Measurements from ENCODE around the gene ARID1B. TPM values are rescaled to one million over a fixed set of nuclear protein-coding genes. Genes with fewer than 3 reads are reported as not detected.

ARID1B gene
- total and polyA plus RNA-seq, 2 experiments from 2014 or later = 32.9 to 67.0 TPM

DNA sequence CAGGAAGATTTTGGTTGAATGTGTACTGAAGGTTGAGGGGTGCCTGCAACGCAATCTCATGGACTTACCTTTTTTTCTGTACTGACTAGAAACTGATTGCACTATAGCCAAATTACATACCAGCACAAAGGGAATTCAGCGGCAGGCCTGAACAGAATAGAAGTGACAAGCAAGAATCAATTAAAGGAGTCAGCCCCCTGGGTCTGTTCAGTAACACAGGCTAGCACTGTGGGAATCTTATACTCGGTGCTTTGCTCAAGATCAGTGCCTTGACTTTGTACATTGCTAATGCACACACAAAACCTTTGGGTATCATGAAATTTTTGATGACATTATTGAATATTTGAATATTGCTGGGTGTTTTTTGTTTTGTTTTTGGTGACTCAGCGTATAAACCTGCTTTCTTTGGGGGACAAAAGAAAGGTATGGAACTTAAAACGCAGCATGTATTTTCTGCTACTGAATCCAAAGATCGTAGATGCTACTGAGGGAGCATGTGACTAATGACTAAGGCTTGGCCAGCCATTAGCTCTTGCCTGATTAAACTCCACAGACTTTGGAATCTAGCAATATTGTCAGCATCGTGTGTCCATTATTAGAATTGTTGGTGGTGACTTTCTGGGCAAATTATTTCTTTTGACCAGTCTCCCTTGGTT lies 236.6 kb downstream of the ARID1B start:
- Histone ChIP-seq H3K9me2 (replicated peaks; ENCODE audit: insufficient read depth) (no peaks in the 10 kb centered on the region), H3K36me3 (replicated peaks; ENCODE audit: insufficient read depth, low read depth) (no peaks in the 10 kb centered on the region), H3K27me3 (no peaks in the 10 kb centered on the region), H3K4me3 (no peak overlapping the region), H3K4me2 (no peak overlapping the region), H3K9me3 (ENCODE audit: low read depth) (no peaks in the 10 kb centered on the region), H4K20me1 (ENCODE audit: insufficient read depth, poor library complexity, severe bottlenecking) (peaks cover 22% of the 10 kb centered on the region), H3K27ac (peak overlapping the region; percentile 53), H3K4me1 (ENCODE audit: insufficient read depth) (no peaks in the 10 kb centered on the region), H3K79me2 (peaks cover 100% of the 10 kb centered on the region), H2AFZ (no peak overlapping the region)
- 77% methylated on average over 7 of the region's 7 CpGs for WGBS (ENCODE audit: low lambda C conversion rate, missing lambda C conversion rate)
- TF ChIP-seq, protein P1, sequence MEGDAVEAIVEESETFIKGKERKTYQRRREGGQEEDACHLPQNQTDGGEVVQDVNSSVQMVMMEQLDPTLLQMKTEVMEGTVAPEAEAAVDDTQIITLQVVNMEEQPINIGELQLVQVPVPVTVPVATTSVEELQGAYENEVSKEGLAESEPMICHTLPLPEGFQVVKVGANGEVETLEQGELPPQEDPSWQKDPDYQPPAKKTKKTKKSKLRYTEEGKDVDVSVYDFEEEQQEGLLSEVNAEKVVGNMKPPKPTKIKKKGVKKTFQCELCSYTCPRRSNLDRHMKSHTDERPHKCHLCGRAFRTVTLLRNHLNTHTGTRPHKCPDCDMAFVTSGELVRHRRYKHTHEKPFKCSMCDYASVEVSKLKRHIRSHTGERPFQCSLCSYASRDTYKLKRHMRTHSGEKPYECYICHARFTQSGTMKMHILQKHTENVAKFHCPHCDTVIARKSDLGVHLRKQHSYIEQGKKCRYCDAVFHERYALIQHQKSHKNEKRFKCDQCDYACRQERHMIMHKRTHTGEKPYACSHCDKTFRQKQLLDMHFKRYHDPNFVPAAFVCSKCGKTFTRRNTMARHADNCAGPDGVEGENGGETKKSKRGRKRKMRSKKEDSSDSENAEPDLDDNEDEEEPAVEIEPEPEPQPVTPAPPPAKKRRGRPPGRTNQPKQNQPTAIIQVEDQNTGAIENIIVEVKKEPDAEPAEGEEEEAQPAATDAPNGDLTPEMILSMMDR (IDR thresholded peaks at IDR 0.05; ENCODE audit: poor library complexity) = no peak
- TF ChIP-seq EZH2 (IDR thresholded peaks at IDR 0.05; ENCODE audit: borderline replicate concordance) (no peak), EZH2phosphoT487 (IDR thresholded peaks at IDR 0.05; ENCODE audit: low read depth, severe bottlenecking, unreplicated experiment) (no peak)
- DNase-seq (ENCODE audit: low spot score) = peak; percentile 23

DNA sequence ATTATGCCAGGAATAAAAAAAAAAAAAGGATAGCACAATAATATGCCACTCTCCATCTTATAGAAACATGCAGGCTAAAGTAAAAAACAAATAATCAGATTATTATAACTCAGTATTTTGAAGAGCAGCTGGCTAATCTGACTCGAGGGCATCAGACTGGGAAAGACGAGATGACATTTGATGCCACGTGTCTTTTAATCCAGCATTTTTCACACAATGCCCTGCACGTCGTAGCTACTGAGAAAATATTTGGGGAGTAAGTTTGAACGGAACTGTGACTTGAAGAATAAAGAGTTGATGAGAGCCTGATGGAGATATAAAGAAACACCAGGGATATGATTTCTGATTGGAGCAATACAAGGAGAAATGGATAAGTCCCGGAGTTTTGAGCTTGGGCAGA lies 237.7 kb downstream of the ARID1B start:
- no peak for DNase-seq (ENCODE audit: low spot score)
- Histone ChIP-seq H3K79me2 (peaks cover 100% of the 10 kb centered on the region), H3K4me3 (no peak overlapping the region), H3K27me3 (no peaks in the 10 kb centered on the region), H3K9me2 (replicated peaks; ENCODE audit: insufficient read depth) (no peaks in the 10 kb centered on the region), H3K27ac (no peak overlapping the region), H3K4me1 (ENCODE audit: insufficient read depth) (peaks cover 4% of the 10 kb centered on the region), H2AFZ (no peak overlapping the region), H3K4me2 (no peak overlapping the region), H3K9me3 (ENCODE audit: low read depth) (no peaks in the 10 kb centered on the region), H4K20me1 (ENCODE audit: insufficient read depth, poor library complexity, severe bottlenecking) (peaks cover 18% of the 10 kb centered on the region), H3K36me3 (replicated peaks; ENCODE audit: insufficient read depth, low read depth) (no peaks in the 10 kb centered on the region)
- TF ChIP-seq, protein P1 (IDR thresholded peaks at IDR 0.05; ENCODE audit: poor library complexity) = no peak
- TF ChIP-seq EZH2 (IDR thresholded peaks at IDR 0.05; ENCODE audit: borderline replicate concordance) (no peak), EZH2phosphoT487 (IDR thresholded peaks at IDR 0.05; ENCODE audit: low read depth, severe bottlenecking, unreplicated experiment) (no peak)
- 94% methylated on average over 7 of the region's 7 CpGs for WGBS (ENCODE audit: low lambda C conversion rate, missing lambda C conversion rate)

DNA sequence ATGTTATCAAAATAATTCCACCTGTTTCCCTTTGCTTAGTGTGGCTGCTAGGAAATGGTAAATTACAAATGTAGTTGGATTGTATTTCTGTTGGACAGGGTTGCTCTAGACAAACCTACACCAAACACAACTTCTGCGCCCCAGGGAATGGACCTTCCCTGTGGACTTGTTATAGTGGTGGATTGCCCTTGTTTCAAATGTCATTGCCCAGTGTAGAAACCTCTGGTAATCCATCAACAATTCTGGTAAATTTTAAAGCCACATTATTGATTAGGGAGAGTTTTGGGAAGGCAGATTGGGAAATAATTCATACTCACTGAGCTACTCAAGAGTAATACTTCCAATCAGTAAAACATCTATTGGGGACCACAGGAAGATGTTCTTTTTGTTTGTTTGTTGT lies 239.8 kb downstream of the ARID1B start:
- Histone ChIP-seq H3K27ac (no peak overlapping the region), H3K4me2 (no peak overlapping the region), H3K79me2 (peaks cover 82% of the 10 kb centered on the region), H3K27me3 (no peaks in the 10 kb centered on the region), H3K4me3 (no peak overlapping the region), H2AFZ (no peak overlapping the region), H3K9me3 (ENCODE audit: low read depth) (no peaks in the 10 kb centered on the region), H3K36me3 (replicated peaks; ENCODE audit: insufficient read depth, low read depth) (no peaks in the 10 kb centered on the region), H4K20me1 (ENCODE audit: insufficient read depth, poor library complexity, severe bottlenecking) (peaks cover 13% of the 10 kb centered on the region), H3K9me2 (replicated peaks; ENCODE audit: insufficient read depth) (no peaks in the 10 kb centered on the region), H3K4me1 (ENCODE audit: insufficient read depth) (peaks cover 8% of the 10 kb centered on the region)
- DNase-seq (ENCODE audit: low spot score) = no peak
- TF ChIP-seq, protein P1 (IDR thresholded peaks at IDR 0.05; ENCODE audit: poor library complexity) = no peak
- no peak for TF ChIP-seq EZH2phosphoT487 (IDR thresholded peaks at IDR 0.05; ENCODE audit: low read depth, severe bottlenecking, unreplicated experiment)
- TF ChIP-seq EZH2 (IDR thresholded peaks at IDR 0.05; ENCODE audit: borderline replicate concordance) = no peak
- 100% methylated on average over 1 of the region's 1 CpG for WGBS (ENCODE audit: low lambda C conversion rate, missing lambda C conversion rate)
